GM23338 (cell line): ENCODE measurements around the gene DDX31. TPM values are rescaled to one million over a fixed set of nuclear protein-coding genes. Genes with fewer than 3 reads are reported as not detected.

Experiments
- ATAC-seq: fragments of 200-7000 bp; cut with Tn5 transposase; 3 replicates; pipeline ENCODE4 v1.9.1; 2020
- DNase-seq: peaks from one replicate; pipeline ENCODE4 v3.0.0-alpha.2; 2015; ENCODE audit warnings: low spot score
- H2AFZ ChIP-seq: fragments of 200-600 bp; sonication (generic); 2 replicates; pipeline ENCODE4 v1.8.0; 2016; ENCODE audit warnings: antibody characterized with exemption, mild to moderate bottlenecking, moderate library complexity
- H3F3A ChIP-seq: fragments of 200-600 bp; sonication (generic); replicated peaks from 2 replicates; pipeline ENCODE4 v1.8.0; 2017; ENCODE audit warnings: antibody characterized with exemption, mixed run types, low read depth
- H3K27ac ChIP-seq: fragments of 200-600 bp; sonication (generic); 2 replicates; pipeline ENCODE4 v1.6.1; 2016; ENCODE audit warnings: low read depth
- H3K27me3 ChIP-seq: fragments of 200-600 bp; sonication (generic); 2 replicates; pipeline ENCODE4 v1.8.0; 2016; ENCODE audit warnings: mild to moderate bottlenecking, mixed run types, moderate library complexity; ENCODE audit not compliant: insufficient read depth
- H3K36me3 ChIP-seq: fragments of 200-600 bp; sonication (generic); 2 replicates; pipeline ENCODE4 v1.8.0; 2016; ENCODE audit warnings: mild to moderate bottlenecking; ENCODE audit not compliant: insufficient read depth
- H3K4me1 ChIP-seq: fragments of 200-600 bp; sonication (generic); 2 replicates; pipeline ENCODE4 v1.8.0; 2016; ENCODE audit warnings: mild to moderate bottlenecking, moderate library complexity; ENCODE audit not compliant: insufficient read depth
- H3K4me2 ChIP-seq: fragments of 200-600 bp; sonication (generic); 2 replicates; pipeline ENCODE4 v1.7.1; 2017; ENCODE audit warnings: mixed run types
- H3K4me3 ChIP-seq: fragments of 200-600 bp; sonication (generic); 2 replicates; pipeline ENCODE4 v1.6.1; 2016; ENCODE audit warnings: mixed run types
- H3K79me2 ChIP-seq: fragments of 200-600 bp; sonication (generic); replicated peaks from 2 replicates; pipeline ENCODE4 v1.8.0; 2017; ENCODE audit warnings: mild to moderate bottlenecking; ENCODE audit not compliant: insufficient read depth
- H3K9me2 ChIP-seq: fragments of 200-600 bp; sonication (generic); 2 replicates; pipeline ENCODE4 v1.8.0; 2017; ENCODE audit not compliant: insufficient read depth
- H4K20me1 ChIP-seq: fragments of 200-600 bp; sonication (generic); replicated peaks from 2 replicates; pipeline ENCODE4 v1.8.0; 2017; ENCODE audit warnings: mild to moderate bottlenecking; ENCODE audit not compliant: insufficient read depth
- H3K27ac Mint-ChIP-seq: 2 replicates; pipeline ENCODE4 v1.8.0; 2020; ENCODE audit warnings: inconsistent platforms, mild to moderate bottlenecking, moderate library complexity, mixed read lengths
- H3K27me3 Mint-ChIP-seq: 3 replicates; pipeline ENCODE4 v1.8.0; 2022; ENCODE audit warnings: low read depth, mild to moderate bottlenecking, moderate library complexity, mixed read lengths, inconsistent platforms; ENCODE audit not compliant: insufficient read depth, poor library complexity
- H3K36me3 Mint-ChIP-seq: 3 replicates; pipeline ENCODE4 v1.8.0; 2021; ENCODE audit warnings: low read depth, mild to moderate bottlenecking, inconsistent platforms, moderate library complexity, mixed read lengths
- H3K4me1 Mint-ChIP-seq: 3 replicates; pipeline ENCODE4 v1.8.0; 2020; ENCODE audit warnings: mild to moderate bottlenecking, inconsistent platforms, mixed read lengths
- H3K4me3 Mint-ChIP-seq: 3 replicates; pipeline ENCODE4 v1.8.0; 2021; ENCODE audit warnings: moderate library complexity, mild to moderate bottlenecking, inconsistent platforms, mixed read lengths
- H3K9me3 Mint-ChIP-seq: 3 replicates; pipeline ENCODE4 v1.8.0; 2020; ENCODE audit warnings: moderate library complexity, mild to moderate bottlenecking, inconsistent platforms, mixed read lengths
- ETS1 ChIP-seq: IDR thresholded peaks from 2 replicates; pipeline ENCODE4 v1.6.1; 2016; ENCODE audit warnings: antibody characterized with exemption
- EZH2phosphoT487 ChIP-seq: fragments of 200-600 bp; sonication (generic); IDR thresholded peaks from one replicate; pipeline ENCODE4 v1.8.1; 2018; ENCODE audit warnings: antibody characterized with exemption; ENCODE audit not compliant: unreplicated experiment
- JUNB ChIP-seq: IDR thresholded peaks from one replicate; pipeline ENCODE4 v1.6.1; 2016; ENCODE audit warnings: antibody characterized with exemption; ENCODE audit not compliant: unreplicated experiment
- ZNF331 ChIP-seq: fragments of 250-450 bp; sonication (Bioruptor Pico); IDR thresholded peaks from 2 replicates; pipeline ENCODE4 v1.5.0; 2020; ENCODE audit warnings: low read depth, mild to moderate bottlenecking, moderate library complexity
- ZNF462 ChIP-seq: fragments of 250-450 bp; sonication (Bioruptor Pico); IDR thresholded peaks from 2 replicates; pipeline ENCODE4 v1.5.0; 2020; ENCODE audit warnings: mild to moderate bottlenecking, moderate library complexity
- polyA plus RNA-seq: library from polyadenylated mRNA; unstranded; fragments of >200 nt; fragmentation: Nextera tagmentation; extraction: Ambion mirVana; gene quantifications from 2 replicates; pipeline ENCODE4 v1.2.1, GENCODE V29; 2016
- total RNA-seq: library from RNA; depleted of rRNA; stranded (reverse); fragments of >200 nt; shearing (Covaris generic); gene quantifications from 2 replicates; pipeline ENCODE4 v1.2.3, GENCODE V29; 2014

Gene DDX31
- total and polyA plus RNA-seq, 2 experiments from 2014 or later, result 14.8 to 23.5 TPM

GRCh38 chr9:132615774-132616173, 54.0 kb downstream of the DDX31 start:
- Histone ChIP-seq H3K4me2 (0 out of 2 replicates have a peak overlapping the region, but pooled peaks have one; percentile 34), H3K9me2 (no peaks in the 10 kb centered on the region), H3F3A (0 out of 2 replicates have a peak, but pooled peaks cover 3% of the 10 kb centered on the region), H3K27ac (no peak overlapping the region), H2AFZ (no peak overlapping the region), H3K4me3 (no peak overlapping the region), H3K79me2 (no peaks in the 10 kb centered on the region), H3K36me3 (peaks cover 11% of the 10 kb centered on the region; the same call in 1 of the 2 replicates), H3K27me3 (no peaks in the 10 kb centered on the region), H4K20me1 (no peaks in the 10 kb centered on the region; the same call in 1 of the 2 replicates), H3K4me1 (peaks cover 13% of the 10 kb centered on the region; the same call in 1 of the 2 replicates)
- H3K9me3 Mint-ChIP-seq, result no peaks in the 10 kb centered on the region
- H3K36me3 Mint-ChIP-seq, result peaks cover 51% of the 10 kb centered on the region
- H3K4me3 Mint-ChIP-seq, result no peak overlapping the region; the same call in 2 of the 3 replicates
- ATAC-seq, result peak; percentile 60
- no peak for TF ChIP-seq ETS1
- TF ChIP-seq EZH2phosphoT487, result no peak
- no peak for TF ChIP-seq ZNF331 (CRISPR knock-in tag)
- TF ChIP-seq JUNB, result no peak
- TF ChIP-seq ZNF462 (CRISPR knock-in tag), result no peak
- no peak for DNase-seq
- peaks cover 34% of the 10 kb centered on the region for H3K4me1 Mint-ChIP-seq
- peaks cover 7% of the 10 kb centered on the region for H3K27me3 Mint-ChIP-seq
- no peak overlapping the region; the same call in 1 of the 2 replicates for H3K27ac Mint-ChIP-seq
